SK-N-SH (cell line): ENCODE data around the gene PIAS4. TPM values are rescaled to one million over a fixed set of nuclear protein-coding genes. Genes with fewer than 3 reads are reported as not detected.

Source experiments
- CTCF ChIA-PET: fragments of 300-600, 350-600 bp; formaldehyde crosslinking; extraction: SDS; loops from one replicate; lab custom pipeline; 2021; lab: Yijun Ruan, JAX
- POLR2A ChIA-PET: fragments of 350-600 bp; sonication (Branson Sonifier 250); formaldehyde crosslinking; extraction: SDS; loops from one replicate; lab custom pipeline; 2020; ENCODE audit warnings: antibody characterized with exemption, inconsistent platforms; lab: Yijun Ruan, JAX
- DNase-seq: peaks from one replicate; pipeline ENCODE4 v3.0.0; 2012
- H2AFZ ChIP-seq: fragments of 200-600 bp; sonication (generic); 2 replicates; pipeline ENCODE4 v1.8.1; 2016; ENCODE audit warnings: antibody characterized with exemption, mild to moderate bottlenecking, low read depth
- H3F3A ChIP-seq: fragments of 200-600 bp; sonication (generic); replicated peaks from 2 replicates; pipeline ENCODE3; 2016; ENCODE audit warnings: antibody characterized with exemption, mild to moderate bottlenecking; ENCODE audit not compliant: insufficient read depth
- H3K27ac ChIP-seq, 2 experiments: fragments of 200-500 bp in 1 of 2; fragments of 200-600 bp in 1 of 2; sonication (Bioruptor generic) in 1 of 2; sonication (generic), shearing (Covaris generic) in 1 of 2; 2 replicates each; pipeline versions ENCODE4 v1.5.1 to v1.6.1; 2014 to 2016; ENCODE audit warnings: low read depth in 2 of 2, inconsistent platforms in 1 of 2, low read length in 1 of 2, mild to moderate bottlenecking in 1 of 2, mixed read lengths in 1 of 2
- H3K27me3 ChIP-seq: fragments of 200-600 bp; sonication (generic), shearing (Covaris generic); 2 replicates; pipeline ENCODE4 v1.6.1; 2016; ENCODE audit warnings: mixed run types; ENCODE audit not compliant: insufficient read depth
- H3K36me3 ChIP-seq, 2 experiments: fragments of 200-500 bp in 1 of 2; fragments of 200-600 bp in 1 of 2; sonication (Bioruptor generic) in 1 of 2; sonication (generic) in 1 of 2; replicated peaks in 1 of 2; 2 replicates each; pipeline versions ENCODE3 to v1.5.1; 2014 to 2016; ENCODE audit warnings: low read length in 1 of 2, mild to moderate bottlenecking in 1 of 2; ENCODE audit not compliant: insufficient read depth in 2 of 2, control insufficient read depth in 1 of 2
- H3K4me1 ChIP-seq, 2 experiments: fragments of 200-500 bp in 1 of 2; fragments of 200-600 bp in 1 of 2; sonication (Bioruptor generic) in 1 of 2; sonication (generic), shearing (Covaris generic) in 1 of 2; 2 replicates each; pipeline versions ENCODE4 v1.5.1 to v1.6.1; 2014 to 2016; ENCODE audit warnings: low read depth in 1 of 2, low read length in 1 of 2, mixed run types in 1 of 2; ENCODE audit not compliant: insufficient read depth in 2 of 2, control insufficient read depth in 1 of 2
- H3K4me2 ChIP-seq: fragments of 200-600 bp; sonication (generic), shearing (Covaris generic); 2 replicates; pipeline ENCODE4 v1.6.1; 2017; ENCODE audit warnings: mixed run types
- H3K4me3 ChIP-seq, 2 experiments: fragments of 200-500 bp in 1 of 2; fragments of 200-600 bp in 1 of 2; sonication (Bioruptor generic) in 1 of 2; sonication (generic), shearing (Covaris generic) in 1 of 2; 2 replicates each; pipeline versions ENCODE4 v1.5.1 to v1.8.1; 2014 to 2016; ENCODE audit warnings: low read depth in 2 of 2, inconsistent platforms in 1 of 2, low read length in 1 of 2, mild to moderate bottlenecking in 1 of 2, mixed read lengths in 1 of 2, moderate library complexity in 1 of 2
- H3K79me2 ChIP-seq: fragments of 200-600 bp; sonication (generic); 2 replicates; pipeline ENCODE4 v1.8.1; 2017; ENCODE audit warnings: mild to moderate bottlenecking; ENCODE audit not compliant: insufficient read depth
- H3K9ac ChIP-seq: fragments of 200-600 bp; sonication (generic); 2 replicates; pipeline ENCODE4 v1.6.1; 2017; ENCODE audit warnings: mixed run types
- H3K9me2 ChIP-seq: fragments of 200-600 bp; sonication (generic); 2 replicates; pipeline ENCODE4 v1.6.1; 2017; ENCODE audit warnings: mixed run types
- H3K9me3 ChIP-seq: fragments of 200-600 bp; sonication (generic); 2 replicates; pipeline ENCODE4 v1.6.1; 2017; ENCODE audit warnings: mixed run types, mild to moderate bottlenecking, moderate library complexity
- H4K20me1 ChIP-seq: fragments of 200-600 bp; sonication (generic); 2 replicates; pipeline ENCODE4 v1.6.1; 2017; ENCODE audit warnings: mild to moderate bottlenecking, mixed run types; ENCODE audit not compliant: insufficient read depth
- CHD2 ChIP-seq: fragments of 150-350 bp; IDR thresholded peaks from 2 replicates; pipeline ENCODE4 v1.6.1; 2018; ENCODE audit warnings: low read length; ENCODE audit not compliant: partially characterized antibody
- ELF1 ChIP-seq: IDR thresholded peaks from 2 replicates; pipeline ENCODE4 v1.4.0; 2012
- EP300 ChIP-seq, 2 experiments: IDR thresholded peaks; 2 replicates each; pipeline versions ENCODE4 v1.4.0 to v1.6.1; 2012; ENCODE audit warnings: borderline replicate concordance in 1 of 2, low read depth in 1 of 2, low read length in 1 of 2
- EZH2phosphoT487 ChIP-seq: fragments of 200-600 bp; sonication (generic); IDR thresholded peaks from 2 replicates; pipeline ENCODE4 v1.6.1; 2017; ENCODE audit warnings: low read depth, mixed run types, mild to moderate bottlenecking, antibody characterized with exemption, moderate library complexity, borderline replicate concordance
- FOXM1 ChIP-seq: IDR thresholded peaks from 2 replicates; pipeline ENCODE4 v1.4.0; 2012; ENCODE audit warnings: low read depth, mild to moderate bottlenecking
- MXI1 ChIP-seq: IDR thresholded peaks from 2 replicates; pipeline ENCODE4 v1.6.1; 2012; ENCODE audit warnings: mild to moderate bottlenecking, low read depth, low read length, improper control_type of control experiment
- NFIC ChIP-seq: IDR thresholded peaks from 2 replicates; pipeline ENCODE4 v1.4.0; 2012; ENCODE audit warnings: borderline replicate concordance
- POLR2AphosphoS5 ChIP-seq: IDR thresholded peaks from 2 replicates; pipeline ENCODE4 v1.6.1; 2012; ENCODE audit warnings: low read depth, low read length
- RFX5 ChIP-seq: IDR thresholded peaks from 2 replicates; pipeline ENCODE4 v1.6.1; 2012; ENCODE audit warnings: mild to moderate bottlenecking, improper control_type of control experiment, low read length
- RXRA ChIP-seq: IDR thresholded peaks from 2 replicates; pipeline ENCODE4 v1.4.0; 2012; ENCODE audit warnings: low read depth, mild to moderate bottlenecking, borderline replicate concordance
- SIN3A ChIP-seq: IDR thresholded peaks from 2 replicates; pipeline ENCODE4 v1.6.1; 2012; ENCODE audit warnings: low read depth, mild to moderate bottlenecking, low read length, moderate library complexity, borderline replicate concordance
- TAF1 ChIP-seq: IDR thresholded peaks from 2 replicates; pipeline ENCODE4 v1.6.1; 2012; ENCODE audit warnings: low read depth, mild to moderate bottlenecking, low read length, moderate library complexity, borderline replicate concordance
- TCF12 ChIP-seq: IDR thresholded peaks from 2 replicates; pipeline ENCODE4 v1.4.0; 2012
- TEAD4 ChIP-seq: IDR thresholded peaks from 2 replicates; pipeline ENCODE4 v1.4.0; 2012; ENCODE audit warnings: mild to moderate bottlenecking, borderline replicate concordance; ENCODE audit not compliant: insufficient read depth
- YY1 ChIP-seq: IDR thresholded peaks from 2 replicates; pipeline ENCODE4 v1.4.0; 2012; ENCODE audit warnings: low read depth, mild to moderate bottlenecking
- WGBS: methylation state at CpG from one replicate; pipeline ENCODE4 v1.1.6; 2017; ENCODE audit warnings: low lambda C conversion rate; 5-methylcytosine and 5-hydroxymethylcytosine counted together
- polyA plus RNA-seq, 3 experiments: library from polyadenylated mRNA; depleted of rRNA; stranded (reverse); fragments of >200 nt; gene quantifications; 2 replicates each; pipeline ENCODE4 v1.2.3, GENCODE V29; 2012
- TF ChIP-seq, protein P1 (sequence below): fragments of 150-350 bp; IDR thresholded peaks from 2 replicates; pipeline ENCODE4 v1.6.1; 2017; ENCODE audit warnings: antibody characterized with exemption, low read length, low read depth, borderline replicate concordance
- TF ChIP-seq, protein P2 (sequence below): IDR thresholded peaks from 2 replicates; pipeline ENCODE4 v1.4.0; 2012; ENCODE audit warnings: low read depth
- TF ChIP-seq, protein P3 (sequence below): IDR thresholded peaks from 2 replicates; pipeline ENCODE4; 2012
- TF ChIP-seq, protein P4 (sequence below): fragments of 200-600 bp; sonication (generic); IDR thresholded peaks from 2 replicates; pipeline ENCODE4 v1.6.1; 2017; ENCODE audit warnings: antibody characterized with exemption, mild to moderate bottlenecking, moderate library complexity

Gene PIAS4
- polyA plus RNA-seq, 1 of the 3 experiments (the other 2 are of a cell fraction): 14.1 TPM

DNA sequence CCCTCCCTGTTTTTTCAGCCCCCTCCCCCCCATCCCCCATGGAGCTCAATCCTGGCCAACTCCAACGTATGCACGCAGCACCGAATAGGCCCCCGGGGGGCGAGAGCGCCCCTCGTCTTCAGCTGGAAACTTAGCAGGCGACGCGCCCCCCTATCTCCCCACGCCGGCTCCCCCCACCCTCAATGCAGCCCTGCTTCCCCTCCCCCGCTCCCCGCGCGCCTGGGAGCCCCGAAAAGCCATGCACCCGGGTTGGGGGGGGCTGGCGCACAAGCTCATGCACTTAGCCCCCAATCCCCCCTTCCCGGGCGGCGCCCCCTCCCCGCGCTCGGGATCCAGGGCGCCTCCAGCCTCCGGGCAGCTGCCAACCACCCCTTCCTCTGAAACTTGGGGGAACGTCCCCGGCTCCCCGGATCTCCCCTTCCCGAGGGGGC, 58.7 kb downstream of the PIAS4 start:
- Histone ChIP-seq H3K4me1 (peaks cover 0 to 16% of the 10 kb centered on the region in 2 experiments; a peak in 1 of 4 replicates), H3K27me3 (no peaks in the 10 kb centered on the region), H2AFZ (no peak overlapping the region), H3K79me2 (peaks cover 42% of the 10 kb centered on the region), H3K9ac (peak overlapping the region; percentile 87), H3K9me2 (no peaks in the 10 kb centered on the region), H3K36me3 (peaks cover 3 to 13% of the 10 kb centered on the region in 2 experiments), H3K9me3 (no peaks in the 10 kb centered on the region), H3F3A (peaks cover 4% of the 10 kb centered on the region), H3K27ac (peak overlapping the region; percentile 63 to 90; a peak in 3 of 4 replicates), H4K20me1 (peaks cover 38% of the 10 kb centered on the region), H3K4me2 (peak overlapping the region; percentile 88), H3K4me3 (peak overlapping the region; percentile 76 to 80)
- CTCF ChIA-PET: interaction anchor here (0.8 kb wide), 1 partner anchor 74 kb away, joined by 3 read pairs; no protein-coding TSS in a partner anchor
- TF ChIP-seq POLR2AphosphoS5: no peak
- no peak for TF ChIP-seq ELF1
- no peak for TF ChIP-seq TCF12
- no peak for TF ChIP-seq NFIC
- TF ChIP-seq CHD2: no peak
- no peak for DNase-seq
- POLR2A ChIA-PET: interaction anchor here (0.6 to 1.2 kb wide), 4 partner anchors 59 to 589 kb away, joined by 3 to 4 read pairs (median 4); partner anchors contain the start of genes EEF2 and PIAS4
- WGBS: 0% methylated on average over 11 of the region's 31 CpGs

DNA sequence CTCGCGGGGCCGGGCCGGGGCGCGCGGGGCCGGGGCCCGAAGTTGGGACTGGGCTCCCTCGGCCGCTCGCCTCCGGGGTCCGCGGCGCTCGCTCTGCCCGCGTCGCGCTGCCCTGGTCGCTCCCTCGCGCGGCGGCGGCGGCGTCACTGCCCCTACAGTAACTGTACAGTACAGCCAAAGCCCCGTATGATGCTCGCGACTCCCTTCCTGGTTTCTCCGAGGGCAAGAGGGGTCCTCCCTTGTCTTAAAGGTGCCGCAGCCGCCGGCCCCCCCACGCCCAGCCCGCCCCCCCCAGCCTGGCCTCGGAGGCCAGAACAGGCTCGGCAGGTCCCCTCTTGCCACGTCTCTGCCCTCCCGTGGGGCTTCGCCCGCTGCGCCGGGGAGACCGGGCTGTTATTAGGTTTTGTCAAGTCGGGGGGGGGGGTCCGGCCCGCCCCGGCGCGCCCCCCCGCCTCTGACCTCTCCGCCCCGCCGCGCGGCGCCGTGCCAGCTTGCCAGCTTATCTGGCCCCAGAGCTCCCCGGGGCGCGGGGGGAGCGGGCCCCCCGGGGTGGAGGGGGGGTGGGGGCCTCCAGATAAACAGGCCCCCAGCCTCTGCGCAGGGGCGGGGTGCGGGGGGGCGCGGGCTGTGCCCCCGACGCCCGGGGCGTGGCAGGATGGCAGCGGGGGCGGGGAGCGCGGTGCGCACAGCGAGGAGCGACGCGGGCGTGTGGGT, 59.3 kb downstream of the PIAS4 start, which contains the start of gene ZBTB7A:
ZBTB7A (minus strand) TSS at position 218 of the 714 bp plus-strand sequence. CDS start 11,667 bp downstream, outside the sequence.
- CTCF ChIA-PET: no interaction called here
- POLR2A ChIA-PET: interaction anchor here (1.2 kb wide), 3 partner anchors 60 to 82 kb away, joined by 3 to 4 read pairs (median 3); partner anchors contain the start of genes EEF2 and PIAS4

More for the DNA sequence above, 59.3 kb downstream of the PIAS4 start, which contains the start of gene ZBTB7A:
- Histone ChIP-seq H4K20me1 (peaks cover 31% of the 10 kb centered on the region), H3K27ac (peak within 1 kb of the TSS; percentile 63 to 90; a peak in 3 of 4 replicates), H3K9me3 (no peaks in the 10 kb centered on the region), H3K9me2 (no peaks in the 10 kb centered on the region), H3K4me2 (peak within 1 kb of the TSS; percentile 88), H3K9ac (peak within 1 kb of the TSS; percentile 87), H3K27me3 (no peaks in the 10 kb centered on the region), H2AFZ (peak within 1 kb of the TSS; percentile 63; the same call in 1 of the 2 replicates), H3F3A (peaks cover 4% of the 10 kb centered on the region), H3K36me3 (peaks cover 3 to 11% of the 10 kb centered on the region in 2 experiments), H3K79me2 (peaks cover 36% of the 10 kb centered on the region), H3K4me1 (peaks cover 0 to 16% of the 10 kb centered on the region in 2 experiments; a peak in 1 of 4 replicates), H3K4me3 (peak within 1 kb of the TSS; percentile 76 to 80)
- WGBS: 2% methylated on average over 25 of the region's 85 CpGs
- peak; percentile 89 for DNase-seq
- TF ChIP-seq, protein P1, sequence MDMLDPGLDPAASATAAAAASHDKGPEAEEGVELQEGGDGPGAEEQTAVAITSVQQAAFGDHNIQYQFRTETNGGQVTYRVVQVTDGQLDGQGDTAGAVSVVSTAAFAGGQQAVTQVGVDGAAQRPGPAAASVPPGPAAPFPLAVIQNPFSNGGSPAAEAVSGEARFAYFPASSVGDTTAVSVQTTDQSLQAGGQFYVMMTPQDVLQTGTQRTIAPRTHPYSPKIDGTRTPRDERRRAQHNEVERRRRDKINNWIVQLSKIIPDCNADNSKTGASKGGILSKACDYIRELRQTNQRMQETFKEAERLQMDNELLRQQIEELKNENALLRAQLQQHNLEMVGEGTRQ: no peak
- 0 out of 2 replicates have a peak, but pooled peaks have one; percentile 33 for TF ChIP-seq SIN3A
- no peak for TF ChIP-seq CHD2
- peak; percentile 47 for TF ChIP-seq POLR2AphosphoS5
- TF ChIP-seq FOXM1: no peak
- no peak for TF ChIP-seq EZH2phosphoT487
- TF ChIP-seq YY1: no peak
- TF ChIP-seq, protein P2, sequence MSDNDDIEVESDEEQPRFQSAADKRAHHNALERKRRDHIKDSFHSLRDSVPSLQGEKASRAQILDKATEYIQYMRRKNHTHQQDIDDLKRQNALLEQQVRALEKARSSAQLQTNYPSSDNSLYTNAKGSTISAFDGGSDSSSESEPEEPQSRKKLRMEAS: 0 out of 2 replicates have a peak, but pooled peaks have one; percentile 34
- TF ChIP-seq RFX5: no peak
- no peak for TF ChIP-seq TEAD4
- TF ChIP-seq, protein P3, sequence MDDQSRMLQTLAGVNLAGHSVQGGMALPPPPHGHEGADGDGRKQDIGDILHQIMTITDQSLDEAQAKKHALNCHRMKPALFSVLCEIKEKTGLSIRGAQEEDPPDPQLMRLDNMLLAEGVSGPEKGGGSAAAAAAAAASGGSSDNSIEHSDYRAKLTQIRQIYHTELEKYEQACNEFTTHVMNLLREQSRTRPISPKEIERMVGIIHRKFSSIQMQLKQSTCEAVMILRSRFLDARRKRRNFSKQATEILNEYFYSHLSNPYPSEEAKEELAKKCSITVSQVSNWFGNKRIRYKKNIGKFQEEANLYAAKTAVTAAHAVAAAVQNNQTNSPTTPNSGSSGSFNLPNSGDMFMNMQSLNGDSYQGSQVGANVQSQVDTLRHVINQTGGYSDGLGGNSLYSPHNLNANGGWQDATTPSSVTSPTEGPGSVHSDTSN: no peak
- no peak for TF ChIP-seq EP300 (IDR thresholded peaks at IDR 0.05; ENCODE audit: borderline replicate concordance in 1 of 2, low read depth in 1 of 2, low read length in 1 of 2)
- TF ChIP-seq MXI1: peak; percentile 53
- TF ChIP-seq, protein P4, sequence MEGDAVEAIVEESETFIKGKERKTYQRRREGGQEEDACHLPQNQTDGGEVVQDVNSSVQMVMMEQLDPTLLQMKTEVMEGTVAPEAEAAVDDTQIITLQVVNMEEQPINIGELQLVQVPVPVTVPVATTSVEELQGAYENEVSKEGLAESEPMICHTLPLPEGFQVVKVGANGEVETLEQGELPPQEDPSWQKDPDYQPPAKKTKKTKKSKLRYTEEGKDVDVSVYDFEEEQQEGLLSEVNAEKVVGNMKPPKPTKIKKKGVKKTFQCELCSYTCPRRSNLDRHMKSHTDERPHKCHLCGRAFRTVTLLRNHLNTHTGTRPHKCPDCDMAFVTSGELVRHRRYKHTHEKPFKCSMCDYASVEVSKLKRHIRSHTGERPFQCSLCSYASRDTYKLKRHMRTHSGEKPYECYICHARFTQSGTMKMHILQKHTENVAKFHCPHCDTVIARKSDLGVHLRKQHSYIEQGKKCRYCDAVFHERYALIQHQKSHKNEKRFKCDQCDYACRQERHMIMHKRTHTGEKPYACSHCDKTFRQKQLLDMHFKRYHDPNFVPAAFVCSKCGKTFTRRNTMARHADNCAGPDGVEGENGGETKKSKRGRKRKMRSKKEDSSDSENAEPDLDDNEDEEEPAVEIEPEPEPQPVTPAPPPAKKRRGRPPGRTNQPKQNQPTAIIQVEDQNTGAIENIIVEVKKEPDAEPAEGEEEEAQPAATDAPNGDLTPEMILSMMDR: no peak
- TF ChIP-seq RXRA: peak; percentile 41; the same call in 1 of the 2 replicates
- peak; percentile 30; the same call in 1 of the 2 replicates for TF ChIP-seq NFIC
- TF ChIP-seq ELF1: peak; percentile 62; the same call in 1 of the 2 replicates
- peak; percentile 46; the same call in 1 of the 2 replicates for TF ChIP-seq TAF1
